IMR-90 (cell line): ENCODE data around the gene FAM234A. TPM values are rescaled to one million over a fixed set of nuclear protein-coding genes. Genes with fewer than 3 reads are reported as not detected.

Source experiments
- ATAC-seq: fragments of 200-7000 bp; cut with Tn5 transposase; 2 replicates; pipeline ENCODE4 v1.9.1; 2020; ENCODE audit warnings: low read depth, mild to moderate bottlenecking, moderate library complexity
- BruUV-seq: library from RNA; stranded (reverse); fragments of 400-500 nt; replicated peaks from 2 replicates; lab custom pipeline; 2021; lab: Mats Ljungman, UMichigan
- CTCF ChIA-PET: fragments of 300-600 bp; formaldehyde crosslinking; extraction: SDS; loops from one replicate; lab custom pipeline; 2021; ENCODE audit warnings: antibody characterized with exemption; lab: Yijun Ruan, JAX
- POLR2A ChIA-PET: fragments of 300-600 bp; sonication (Branson Sonifier 250); formaldehyde crosslinking; loops from one replicate; lab custom pipeline; 2022; ENCODE audit warnings: antibody characterized with exemption; ENCODE audit not compliant: unreplicated experiment; lab: Charles Lee
- DNase-seq: peaks from one replicate; pipeline ENCODE4 v3.0.0; 2013
- H2AFZ ChIP-seq: replicated peaks from 2 replicates; pipeline ENCODE3; 2013; ENCODE audit warnings: low read length, mild to moderate bottlenecking; ENCODE audit not compliant: poor library complexity
- H2AK5ac ChIP-seq: 2 replicates; pipeline ENCODE4 v1.6.1; 2013; ENCODE audit warnings: low read depth, low read length, inconsistent platforms
- H2AK9ac ChIP-seq: replicated peaks from 2 replicates; pipeline ENCODE3; 2013; ENCODE audit warnings: mild to moderate bottlenecking, low read depth, low read length, moderate library complexity; ENCODE audit not compliant: poor library complexity
- H2BK120ac ChIP-seq: 2 replicates; pipeline ENCODE4 v1.6.1; 2013; ENCODE audit warnings: low read depth, low read length, inconsistent platforms
- H2BK15ac ChIP-seq: 3 replicates; pipeline ENCODE4 v1.6.1; 2013; ENCODE audit warnings: low read depth, low read length, inconsistent platforms
- H2BK20ac ChIP-seq: 2 replicates; pipeline ENCODE4 v1.6.1; 2013; ENCODE audit warnings: low read depth, mild to moderate bottlenecking, inconsistent platforms, low read length, moderate library complexity
- H2BK5ac ChIP-seq: 2 replicates; pipeline ENCODE4 v1.6.1; 2013; ENCODE audit warnings: mild to moderate bottlenecking, low read depth, low read length, inconsistent platforms; ENCODE audit not compliant: poor library complexity, severe bottlenecking
- H3K14ac ChIP-seq: replicated peaks from 2 replicates; pipeline ENCODE4 v1.6.1; 2013; ENCODE audit warnings: low read depth, low read length, inconsistent platforms
- H3K18ac ChIP-seq: 2 replicates; pipeline ENCODE4 v1.6.1; 2013; ENCODE audit warnings: low read depth, low read length, control low read depth
- H3K23ac ChIP-seq: 2 replicates; pipeline ENCODE4 v1.6.1; 2013; ENCODE audit warnings: low read depth, low read length, inconsistent platforms
- H3K27ac ChIP-seq: 2 replicates; pipeline ENCODE4 v1.5.1; 2013; ENCODE audit warnings: mild to moderate bottlenecking, control low read depth, low read length; ENCODE audit not compliant: insufficient read depth
- H3K27me3 ChIP-seq: 2 replicates; pipeline ENCODE4 v1.6.1; 2013; ENCODE audit warnings: low read length; ENCODE audit not compliant: control insufficient read depth, insufficient read depth
- H3K36me3 ChIP-seq: 2 replicates; pipeline ENCODE4 v1.6.1; 2013; ENCODE audit warnings: low read length, mixed read lengths; ENCODE audit not compliant: control insufficient read depth, insufficient read depth
- H3K4ac ChIP-seq: 2 replicates; pipeline ENCODE4 v1.6.1; 2013; ENCODE audit warnings: low read depth, low read length, inconsistent platforms
- H3K4me1 ChIP-seq: 2 replicates; pipeline ENCODE4 v1.6.1; 2013; ENCODE audit warnings: low read length, mixed read lengths; ENCODE audit not compliant: control insufficient read depth, insufficient read depth
- H3K4me2 ChIP-seq: 2 replicates; pipeline ENCODE4 v1.6.1; 2013; ENCODE audit warnings: low read depth, mild to moderate bottlenecking, control low read depth, low read length, moderate library complexity
- H3K4me3 ChIP-seq: 2 replicates; pipeline ENCODE4 v1.5.1; 2013; ENCODE audit warnings: low read depth, mild to moderate bottlenecking, control low read depth, low read length, moderate library complexity; ENCODE audit not compliant: insufficient read depth
- H3K56ac ChIP-seq: 2 replicates; pipeline ENCODE4 v1.6.1; 2013; ENCODE audit warnings: low read length, inconsistent platforms; ENCODE audit not compliant: insufficient read depth; ENCODE audit errors: extremely low read depth
- H3K79me1 ChIP-seq, 2 experiments: 2 replicates each; pipeline ENCODE4 v1.6.1; 2013; ENCODE audit warnings: low read length in 2 of 2, inconsistent platforms in 1 of 2, low read depth in 1 of 2
- H3K9ac ChIP-seq: 2 replicates; pipeline ENCODE4 v1.6.1; 2013; ENCODE audit warnings: low read depth, low read length, control low read depth
- H3K9me1 ChIP-seq: 2 replicates; pipeline ENCODE4 v1.6.1; 2013; ENCODE audit warnings: low read length, inconsistent platforms; ENCODE audit not compliant: insufficient read depth
- H3K9me3 ChIP-seq: 2 replicates; pipeline ENCODE4 v1.6.1; 2013; ENCODE audit warnings: low read length; ENCODE audit not compliant: control insufficient read depth, insufficient read depth
- H4K20me1 ChIP-seq: 2 replicates; pipeline ENCODE4 v1.6.1; 2013; ENCODE audit warnings: low read length, inconsistent platforms; ENCODE audit not compliant: insufficient read depth
- H4K5ac ChIP-seq: 2 replicates; pipeline ENCODE4 v1.6.1; 2013; ENCODE audit warnings: mild to moderate bottlenecking, low read depth, low read length, control low read depth
- H4K8ac ChIP-seq, 2 experiments: 2 replicates each; pipeline ENCODE4 v1.6.1; 2013; ENCODE audit warnings: low read depth in 2 of 2, low read length in 2 of 2, control low read depth in 1 of 2, inconsistent platforms in 1 of 2
- H4K91ac ChIP-seq: 2 replicates; pipeline ENCODE4 v1.6.1; 2013; ENCODE audit warnings: low read depth, low read length, inconsistent platforms; ENCODE audit not compliant: insufficient read depth
- BHLHE40 ChIP-seq: fragments of 150-350 bp; IDR thresholded peaks from 2 replicates; pipeline ENCODE4 v1.6.1; 2016; ENCODE audit warnings: mild to moderate bottlenecking, low read depth, low read length
- CHD1 ChIP-seq: IDR thresholded peaks from 2 replicates; pipeline ENCODE4 v1.6.1; 2012; ENCODE audit warnings: low read depth, low read length, improper control_type of control experiment
- CTCF ChIP-seq: conservative IDR thresholded peaks from 2 replicates; pipeline ENCODE4 v1.5.1; 2012; ENCODE audit warnings: mild to moderate bottlenecking, low read depth, low read length, improper control_type of control experiment
- ELK1 ChIP-seq: fragments of 150-350 bp; IDR thresholded peaks from 2 replicates; pipeline ENCODE4 v1.6.1; 2016; ENCODE audit warnings: low read depth, mild to moderate bottlenecking, low read length, moderate library complexity, borderline replicate concordance
- MAZ ChIP-seq: IDR thresholded peaks from 2 replicates; pipeline ENCODE4 v1.6.1; 2012; ENCODE audit warnings: low read depth, mild to moderate bottlenecking, low read length, improper control_type of control experiment, moderate library complexity, borderline replicate concordance
- MXI1 ChIP-seq: IDR thresholded peaks from 2 replicates; pipeline ENCODE4 v1.6.1; 2012; ENCODE audit warnings: low read depth, mild to moderate bottlenecking, low read length, moderate library complexity, borderline replicate concordance
- NFE2L2 ChIP-seq: fragments of 150-350 bp; IDR thresholded peaks from 2 replicates; pipeline ENCODE4 v1.6.1; 2016; ENCODE audit warnings: low read depth, mild to moderate bottlenecking, low read length
- POLR2A ChIP-seq: IDR thresholded peaks from 2 replicates; pipeline ENCODE4 v1.6.1; 2012; ENCODE audit warnings: mild to moderate bottlenecking, low read depth, low read length
- RCOR1 ChIP-seq: IDR thresholded peaks from 2 replicates; pipeline ENCODE4 v1.6.1; 2012; ENCODE audit warnings: mild to moderate bottlenecking, low read length, improper control_type of control experiment; ENCODE audit not compliant: insufficient replicate concordance
- USF2 ChIP-seq: fragments of 150-350 bp; IDR thresholded peaks from 2 replicates; pipeline ENCODE4 v1.6.1; 2017; ENCODE audit warnings: mild to moderate bottlenecking, antibody characterized with exemption, low read length, low read depth
- WGBS, 2 experiments: methylation state at CpG; one replicate each; pipeline versions ENCODE4 v1.1.5 to v1.1.7; 2013; ENCODE audit warnings: missing lambda C conversion rate in 2 of 2; ENCODE audit not compliant: insufficient read length in 1 of 2; ENCODE audit errors: extremely low coverage in 2 of 2; 5-methylcytosine and 5-hydroxymethylcytosine counted together
- dilution Hi-C: fragments of 300-500 bp; cut with HindIII; formaldehyde crosslinking; loops from one replicate; pipeline ENCODE4 v1.14.3; 2018; ENCODE audit warnings: low sequenced_read_pairs; ENCODE audit not compliant: unreplicated experiment
- in situ Hi-C: fragments of 300-500 bp; cut with MboI; formaldehyde crosslinking; loops from 3 replicates; pipeline ENCODE4 v1.14.3; 2019; ENCODE audit warnings: low sequenced_read_pairs, inconsistent platforms, mixed read lengths
- intact Hi-C: fragments of 100-400 bp; cut with micrococcal nuclease; formaldehyde crosslinking; loops from 2 replicates; pipeline ENCODE4 v1.10.0; 2022
- polyA plus RNA-seq, 3 experiments: library from polyadenylated mRNA; depleted of rRNA; stranded (reverse); fragments of >200 nt; gene quantifications; 2 replicates each; pipeline ENCODE4 v1.2.3, GENCODE V29; 2012; ENCODE audit warnings: low replicate concordance in 1 of 3
- total RNA-seq: library from RNA; depleted of rRNA; stranded (reverse); fragments of >200 nt; gene quantifications from 2 replicates; pipeline ENCODE4 v1.2.3, GENCODE V29; 2012

FAM234A gene
- total and polyA plus RNA-seq, 2 of the 4 experiments (the other 2 are of a cell fraction) = 30.3 to 64.2 TPM

- no peak overlapping the region for H2BK15ac ChIP-seq
- no TSS peak for BruUV-seq
- dilution Hi-C loops (no loop called here), in situ Hi-C loops (no loop called here), intact Hi-C loops (no loop called here)
- H2BK120ac ChIP-seq = no peak overlapping the region
- 93% methylated on average over 9 of the region's 16 CpGs; no CpG with 5 or more reads in 1 of the 2 experiments for WGBS, 2 experiments
- no peak overlapping the region for H3K4ac ChIP-seq
- H3K27ac ChIP-seq = no peak overlapping the region
- H3K18ac ChIP-seq = no peak overlapping the region
- H3K56ac ChIP-seq = no peak overlapping the region
- no peak overlapping the region for H2BK20ac ChIP-seq
- no peak overlapping the region for H4K8ac ChIP-seq
- peaks cover 35% of the 10 kb centered on the region; the same call in 1 of the 2 replicates for H3K36me3 ChIP-seq
- H2AK9ac ChIP-seq = no peak overlapping the region
- no peaks in the 10 kb centered on the region for H3K79me1 ChIP-seq
- ChIA-PET POLR2A (no interaction called here), CTCF (no interaction called here)
- no peaks in the 10 kb centered on the region for H3K9me3 ChIP-seq
- H3K4me3 ChIP-seq = no peak overlapping the region
- no peaks in the 10 kb centered on the region; the same call in 1 of the 2 replicates for H3K27me3 ChIP-seq
- H4K20me1 ChIP-seq = no peaks in the 10 kb centered on the region
- H4K5ac ChIP-seq = no peak overlapping the region
- DNase-seq = no peak
- H4K91ac ChIP-seq = no peak overlapping the region
- no peak overlapping the region for H3K23ac ChIP-seq
- no peak for ATAC-seq
- H3K14ac ChIP-seq = no peak overlapping the region
- H3K4me2 ChIP-seq = no peak overlapping the region
- no peak overlapping the region for H2BK5ac ChIP-seq
- no peaks in the 10 kb centered on the region for H3K4me1 ChIP-seq
- no peak overlapping the region for H3K9ac ChIP-seq
- TF ChIP-seq CTCF (no peak), BHLHE40 (no peak), POLR2A (no peak), MAZ (no peak), CHD1 (no peak), NFE2L2 (no peak), ELK1 (no peak), MXI1 (no peak), RCOR1 (no peak), USF2 (no peak)
- no peaks in the 10 kb centered on the region for H3K9me1 ChIP-seq
- H2AK5ac ChIP-seq = no peak overlapping the region
- H2AFZ ChIP-seq = no peak overlapping the region
Observed at GRCh38 chr16:287298-287811, 52.7 kb downstream of the FAM234A start.
